CD1c-positive myeloid dendritic cell (primary cell): ENCODE results near the gene NPM1.
A peak's percentile ranks its signal among the peaks of the same experiment; 100 is the strongest.

Experiments
- DNase-seq: peaks from one replicate; pipeline ENCODE4 v3.0.0-alpha.2; 2016; ENCODE audit errors: extremely low spot score

Gene NPM1

GRCh38 chr5:171428168-171428696, 40.6 kb downstream of the NPM1 start:
- DNase-seq: no peak

- no peak for DNase-seq
These were observed 41.3 kb downstream of the NPM1 start for GRCh38 chr5:171428809-171429542.

- no peak for DNase-seq
These were observed 41.9 kb downstream of the NPM1 start for GRCh38 chr5:171429543-171429910.

- no peak for DNase-seq
These were observed 43.7 kb downstream of the NPM1 start for GRCh38 chr5:171431251-171431777.

- no peak for DNase-seq
These were observed 44.4 kb downstream of the NPM1 start for GRCh38 chr5:171432076-171432475.

GRCh38 chr5:171432583-171433351, 45.1 kb downstream of the NPM1 start:
- DNase-seq: no peak

GRCh38 chr5:171433352-171433698, 45.7 kb downstream of the NPM1 start:
- DNase-seq: no peak

GRCh38 chr5:171433982-171434676, 46.5 kb downstream of the NPM1 start:
- no peak for DNase-seq

- DNase-seq: no peak
These were observed 47.2 kb downstream of the NPM1 start for GRCh38 chr5:171434874-171435273.

- no peak for DNase-seq
These were observed 48.3 kb downstream of the NPM1 start for GRCh38 chr5:171435908-171436307.

- no peak for DNase-seq
These were observed 49.2 kb downstream of the NPM1 start for GRCh38 chr5:171436804-171437285.

- no peak for DNase-seq
These were observed 49.7 kb downstream of the NPM1 start for GRCh38 chr5:171437286-171437821.

- no peak for DNase-seq
These were observed 51.1 kb downstream of the NPM1 start for GRCh38 chr5:171438738-171439137.

GRCh38 chr5:171441246-171441791, 53.7 kb downstream of the NPM1 start:
- no peak for DNase-seq

GRCh38 chr5:171442287-171443042, 54.8 kb downstream of the NPM1 start:
- peak; percentile 19 for DNase-seq

- no peak for DNase-seq
These were observed 56.9 kb downstream of the NPM1 start for GRCh38 chr5:171444582-171444981.

- no peak for DNase-seq
These were observed 58.2 kb downstream of the NPM1 start for GRCh38 chr5:171445644-171446516.

- no peak for DNase-seq
These were observed 59.6 kb downstream of the NPM1 start for GRCh38 chr5:171447226-171447625.

- no peak for DNase-seq
These were observed 61.8 kb downstream of the NPM1 start for GRCh38 chr5:171449426-171449825.
